Neural progenitor cell (in vitro differentiated cells): Measurements from ENCODE around the gene MMP12. TPM values are rescaled to one million over a fixed set of nuclear protein-coding genes. Genes with fewer than 3 reads are reported as not detected.

ENCODE experiments used
- DNase-seq: peaks from one replicate; pipeline ENCODE4 v3.0.0-alpha.2; 2016; ENCODE audit warnings: low spot score
- H2AFZ ChIP-seq: fragments of 200-600 bp; sonication (generic); replicated peaks from 2 replicates; pipeline ENCODE4 v1.6.1; 2016; ENCODE audit warnings: antibody characterized with exemption
- H3F3A ChIP-seq: fragments of 200-600 bp; sonication (generic); 2 replicates; pipeline ENCODE4 v1.6.1; 2016; ENCODE audit warnings: antibody characterized with exemption, low read depth
- H3K27ac ChIP-seq: fragments of 200-600 bp; sonication (generic); 2 replicates; pipeline ENCODE4 v1.5.1; 2016; ENCODE audit warnings: mild to moderate bottlenecking
- H3K27me3 ChIP-seq: fragments of 200-600 bp; sonication (generic); 2 replicates; pipeline ENCODE4 v1.6.1; 2016; ENCODE audit warnings: mild to moderate bottlenecking, moderate library complexity
- H3K36me3 ChIP-seq: fragments of 200-600 bp; sonication (generic); 2 replicates; pipeline ENCODE4 v1.5.1; 2016
- H3K4me1 ChIP-seq: fragments of 200-600 bp; sonication (generic); 2 replicates; pipeline ENCODE4 v1.6.1; 2016; ENCODE audit warnings: mixed run types
- H3K4me2 ChIP-seq: fragments of 200-600 bp; sonication (generic); 2 replicates; pipeline ENCODE4 v1.6.1; 2016
- H3K4me3 ChIP-seq: fragments of 200-600 bp; sonication (generic); 2 replicates; pipeline ENCODE4 v1.5.1; 2016
- H3K79me2 ChIP-seq: fragments of 200-600 bp; sonication (generic); 2 replicates; pipeline ENCODE4 v1.6.1; 2016; ENCODE audit warnings: low read depth
- H3K9ac ChIP-seq: fragments of 200-600 bp; sonication (generic); 2 replicates; pipeline ENCODE4 v1.6.1; 2016
- H3K9me3 ChIP-seq: fragments of 200-600 bp; sonication (generic); 2 replicates; pipeline ENCODE4 v1.5.1; 2016; ENCODE audit warnings: low read depth
- H4K20me1 ChIP-seq: fragments of 200-600 bp; sonication (generic); 2 replicates; pipeline ENCODE4 v1.6.1; 2016; ENCODE audit warnings: low read depth
- H3K27ac Mint-ChIP-seq: 3 replicates; pipeline ENCODE4 v1.8.0; 2021; ENCODE audit warnings: mixed read lengths
- H3K27me3 Mint-ChIP-seq: 2 replicates; pipeline ENCODE4 v1.8.0; 2022; ENCODE audit warnings: low read depth, mild to moderate bottlenecking, inconsistent platforms, moderate library complexity, mixed read lengths; ENCODE audit not compliant: insufficient read depth
- H3K36me3 Mint-ChIP-seq: 3 replicates; pipeline ENCODE4 v1.8.0; 2021; ENCODE audit warnings: mixed read lengths
- H3K4me1 Mint-ChIP-seq: 3 replicates; pipeline ENCODE4 v1.8.0; 2021; ENCODE audit warnings: mixed read lengths
- H3K4me3 Mint-ChIP-seq: 3 replicates; pipeline ENCODE4 v1.8.0; 2021; ENCODE audit warnings: mild to moderate bottlenecking, moderate library complexity, mixed read lengths
- H3K9me3 Mint-ChIP-seq: 3 replicates; pipeline ENCODE4 v1.8.0; 2020; ENCODE audit warnings: mixed read lengths
- CTCF ChIP-seq: fragments of 200-600 bp; sonication (generic); IDR thresholded peaks from 2 replicates; pipeline ENCODE4 v1.5.1; 2017; ENCODE audit warnings: antibody characterized with exemption, mild to moderate bottlenecking
- EZH2 ChIP-seq: fragments of 200-600 bp; sonication (generic); IDR thresholded peaks from 2 replicates; pipeline ENCODE4 v1.6.1; 2017; ENCODE audit warnings: antibody characterized with exemption, mild to moderate bottlenecking, moderate library complexity
- EZH2phosphoT487 ChIP-seq: fragments of 200-600 bp; sonication (generic); IDR thresholded peaks from 2 replicates; pipeline ENCODE4 v1.6.1; 2017; ENCODE audit warnings: antibody characterized with exemption
- total RNA-seq: library from RNA; depleted of rRNA; stranded (reverse); fragments of >200 nt; gene quantifications from 2 replicates; pipeline ENCODE4 v1.2.3, GENCODE V29; 2015; ENCODE audit warnings: low replicate concordance

Gene MMP12
- total RNA-seq, 1 donor from 2014 or later: not detected

GRCh38 chr11:102915044-102915375 is 40.2 kb upstream of the MMP12 start:
- Mint-ChIP-seq H3K9me3 (no peaks in the 10 kb centered on the region), H3K27me3 (peaks cover 2% of the 10 kb centered on the region), H3K36me3 (no peaks in the 10 kb centered on the region), H3K27ac (no peak overlapping the region), H3K4me3 (no peak overlapping the region), H3K4me1 (peaks cover 2% of the 10 kb centered on the region)
- Histone ChIP-seq H4K20me1 (no peaks in the 10 kb centered on the region), H3K4me1 (peaks cover 16% of the 10 kb centered on the region), H3K9me3 (no peaks in the 10 kb centered on the region), H3K9ac (no peak overlapping the region), H3K79me2 (no peaks in the 10 kb centered on the region), H3K27ac (no peak overlapping the region), H3K4me3 (no peak overlapping the region), H3K4me2 (no peak overlapping the region), H3F3A (peaks cover 27% of the 10 kb centered on the region), H2AFZ (peak overlapping the region; percentile 6), H3K27me3 (no peaks in the 10 kb centered on the region), H3K36me3 (no peaks in the 10 kb centered on the region)
- DNase-seq: no peak
- TF ChIP-seq CTCF (no peak), EZH2 (no peak), EZH2phosphoT487 (no peak)

DNA sequence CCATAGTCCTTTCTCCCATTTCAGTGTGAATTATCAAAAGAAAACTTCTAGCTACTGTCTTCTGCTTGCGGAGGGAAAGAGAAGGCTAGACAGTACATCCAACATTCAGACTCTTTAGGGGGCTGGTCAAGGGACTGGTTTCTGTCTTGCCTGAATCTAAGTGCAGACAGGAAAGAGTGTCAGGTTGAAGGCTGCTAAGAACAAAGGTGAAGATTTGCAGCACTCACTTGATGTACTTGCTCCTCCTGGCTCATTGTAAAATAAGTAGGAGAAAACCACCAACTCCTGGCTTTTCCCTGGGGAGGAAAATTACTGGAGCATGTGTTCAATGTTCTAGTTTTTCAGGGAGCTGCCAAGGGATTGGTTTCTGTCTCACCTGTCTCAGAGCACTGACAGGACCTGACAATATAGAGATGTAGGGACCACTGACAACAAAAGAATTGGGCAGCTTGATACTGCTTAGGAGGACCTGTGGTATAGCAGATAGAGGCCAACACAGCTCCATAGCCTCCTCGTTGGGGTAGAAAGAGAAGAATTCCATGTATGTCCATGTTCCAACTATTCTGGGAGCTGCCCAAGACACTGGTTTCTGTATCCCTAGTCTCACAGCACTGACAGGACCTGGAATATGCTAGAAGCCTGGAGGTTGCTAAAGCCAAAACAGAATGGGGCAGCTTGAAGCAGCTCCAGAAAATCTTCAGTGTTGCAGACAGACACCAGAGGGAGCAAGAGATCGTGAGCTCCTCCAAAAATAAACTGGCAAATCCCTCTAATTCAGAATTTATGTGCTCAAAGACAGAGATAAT is 39.7 kb upstream of the MMP12 start:
- H3K4me3 ChIP-seq: no peak overlapping the region
- no peak overlapping the region for H3K27ac Mint-ChIP-seq
- H3K4me1 ChIP-seq: peaks cover 16% of the 10 kb centered on the region
- no peak overlapping the region for H3K27ac ChIP-seq
- no peaks in the 10 kb centered on the region for H4K20me1 ChIP-seq
- H3K27me3 ChIP-seq: no peaks in the 10 kb centered on the region
- H3K9ac ChIP-seq: no peak overlapping the region
- H3K4me2 ChIP-seq: no peak overlapping the region
- H3K27me3 Mint-ChIP-seq: peaks cover 2% of the 10 kb centered on the region
- no peaks in the 10 kb centered on the region for H3K9me3 Mint-ChIP-seq
- TF ChIP-seq CTCF (peak; percentile 70), EZH2phosphoT487 (no peak), EZH2 (no peak)
- H3K36me3 Mint-ChIP-seq: no peaks in the 10 kb centered on the region
- H3K4me1 Mint-ChIP-seq: peaks cover 2% of the 10 kb centered on the region
- peaks cover 27% of the 10 kb centered on the region for H3F3A ChIP-seq
- no peaks in the 10 kb centered on the region for H3K9me3 ChIP-seq
- no peaks in the 10 kb centered on the region for H3K79me2 ChIP-seq
- no peak overlapping the region for H3K4me3 Mint-ChIP-seq
- H2AFZ ChIP-seq: peak overlapping the region; percentile 60
- H3K36me3 ChIP-seq: no peaks in the 10 kb centered on the region
- peak; percentile 51 for DNase-seq

GRCh38 chr11:102912482-102912830 is 37.7 kb upstream of the MMP12 start:
- Mint-ChIP-seq H3K36me3 (no peaks in the 10 kb centered on the region), H3K4me3 (no peak overlapping the region), H3K27ac (no peak overlapping the region), H3K27me3 (peaks cover 2% of the 10 kb centered on the region), H3K9me3 (no peaks in the 10 kb centered on the region), H3K4me1 (peaks cover 2% of the 10 kb centered on the region)
- no peak overlapping the region for H3K4me2 ChIP-seq
- no peaks in the 10 kb centered on the region for H3K9me3 ChIP-seq
- no peak for DNase-seq
- H3K36me3 ChIP-seq: no peaks in the 10 kb centered on the region
- peaks cover 16% of the 10 kb centered on the region for H3K4me1 ChIP-seq
- peaks cover 27% of the 10 kb centered on the region for H3F3A ChIP-seq
- no peaks in the 10 kb centered on the region for H3K27me3 ChIP-seq
- no peak overlapping the region for H3K4me3 ChIP-seq
- H4K20me1 ChIP-seq: no peaks in the 10 kb centered on the region
- H3K79me2 ChIP-seq: no peaks in the 10 kb centered on the region
- TF ChIP-seq CTCF (no peak), EZH2 (no peak), EZH2phosphoT487 (no peak)
- H3K9ac ChIP-seq: no peak overlapping the region
- H3K27ac ChIP-seq: peak overlapping the region; percentile 19
- no peak overlapping the region for H2AFZ ChIP-seq
